Fibroblast of skin of right biceps (primary cell): ENCODE results near the gene TLL2.

ENCODE experiments used
- DNase-seq: peaks from one replicate; pipeline ENCODE4 v3.0.0-alpha.2; 2013

TLL2 gene

GRCh38 chr10:96420228-96421009, 93.3 kb downstream of the TLL2 start:
- no peak for DNase-seq

GRCh38 chr10:96419351-96419750, 94.4 kb downstream of the TLL2 start:
- no peak for DNase-seq

- DNase-seq, result no peak
Observed at GRCh38 chr10:96418582-96418981, 95.1 kb downstream of the TLL2 start.

- peak; percentile 15 for DNase-seq
Observed at GRCh38 chr10:96417441-96417840, 96.3 kb downstream of the TLL2 start.

GRCh38 chr10:96416643-96417042, 97.1 kb downstream of the TLL2 start:
- peak; percentile 34 for DNase-seq

GRCh38 chr10:96415891-96416554, 97.7 kb downstream of the TLL2 start:
- peak; percentile 22 for DNase-seq

- DNase-seq, result no peak
Observed at GRCh38 chr10:96415150-96415890, 98.4 kb downstream of the TLL2 start.

- no peak for DNase-seq
Observed at GRCh38 chr10:96414303-96414702, 99.4 kb downstream of the TLL2 start.

GRCh38 chr10:96413151-96413787, 100.5 kb downstream of the TLL2 start:
- no peak for DNase-seq

- DNase-seq, result no peak
Observed at GRCh38 chr10:96411716-96412320, 101.9 kb downstream of the TLL2 start.

GRCh38 chr10:96410296-96410695, 103.4 kb downstream of the TLL2 start:
- no peak for DNase-seq

GRCh38 chr10:96408201-96408600, 105.5 kb downstream of the TLL2 start:
- DNase-seq, result no peak

- DNase-seq, result no peak
Observed at GRCh38 chr10:96407560-96408069, 106.1 kb downstream of the TLL2 start.

GRCh38 chr10:96406091-96406490, 107.6 kb downstream of the TLL2 start:
- no peak for DNase-seq

- DNase-seq, result no peak
Observed at GRCh38 chr10:96402417-96403305, 111.1 kb downstream of the TLL2 start.

- DNase-seq, result no peak
Observed at GRCh38 chr10:96401036-96401435, 112.7 kb downstream of the TLL2 start.

GRCh38 chr10:96400465-96400864, 113.3 kb downstream of the TLL2 start:
- DNase-seq, result no peak

GRCh38 chr10:96397902-96398301, 115.8 kb downstream of the TLL2 start:
- no peak for DNase-seq

GRCh38 chr10:96395931-96396877, 117.5 kb downstream of the TLL2 start:
- DNase-seq, result peak; percentile 62

GRCh38 chr10:96390460-96390864, 123.3 kb downstream of the TLL2 start:
- DNase-seq, result no peak
